Esophagus squamous epithelium (tissue), 4 donors: Measurements from ENCODE around the gene SLC16A9.

Source experiments
- CTCF ChIP-seq, 6 experiments: fragments of 450-650 bp in 4 of 6; fragments of 200-600 bp in 2 of 6; sonication (generic) in 2 of 6; IDR thresholded peaks; one replicate each; pipeline ENCODE4 v1.5.1; 2016 to 2019; ENCODE audit warnings: antibody characterized with exemption in 6 of 6, mild to moderate bottlenecking in 4 of 6, moderate library complexity in 4 of 6
- POLR2A ChIP-seq, 4 donors: fragments of 450-650 bp; IDR thresholded peaks; one replicate each; pipeline ENCODE4 v1.6.1; 2017; ENCODE audit warnings: antibody characterized with exemption in 4 of 4, mild to moderate bottlenecking in 4 of 4, moderate library complexity in 3 of 4

- no peak for TF ChIP-seq CTCF (IDR thresholded peaks at IDR 0.05)
- no peak for TF ChIP-seq POLR2A (IDR thresholded peaks at IDR 0.05)
Observed at GRCh38 chr10:59678884-59679301, 30.8 kb downstream of the SLC16A9 start.
